Fibroblast of villous mesenchyme (primary cell): ENCODE results near the gene MILR1. TPM values are rescaled to one million over a fixed set of nuclear protein-coding genes. Genes with fewer than 3 reads are reported as not detected.
"Not testable (repeated sequence)": the region's sequence is repeated elsewhere in the genome, so short reads cannot be mapped to it uniquely, and the experiment has no call there.

Experiments used
- DNase-seq: peaks from one replicate; pipeline ENCODE4 v3.0.0-alpha.2; 2010; ENCODE audit warnings: low read depth
- H3K4me3 ChIP-seq: 2 replicates; pipeline ENCODE4 v1.5.1; 2011; ENCODE audit warnings: low read depth, mild to moderate bottlenecking, low read length
- CTCF ChIP-seq: IDR thresholded peaks from 2 replicates; pipeline ENCODE4 v1.5.1; 2012; ENCODE audit warnings: low read depth, mild to moderate bottlenecking, low read length; ENCODE audit not compliant: insufficient read depth
- total RNA-seq: library from RNA; depleted of rRNA; stranded (reverse); fragments of >200 nt; gene quantifications from 2 replicates; pipeline ENCODE4 v1.2.3, GENCODE V29; 2012

Gene MILR1
- total RNA-seq, 1 donor = 2.6 TPM

GRCh38 chr17:64459284-64459747 lies 10.4 kb downstream of the MILR1 start:
- H3K4me3 ChIP-seq = no peak overlapping the region
- DNase-seq = peak; percentile 44
- no peak for TF ChIP-seq CTCF

- not testable (repeated sequence) for DNase-seq, H3K4me3 ChIP-seq
These were observed 10.9 kb downstream of the MILR1 start for GRCh38 chr17:64459818-64460217.

- DNase-seq = peak; percentile 20
- TF ChIP-seq CTCF = no peak
- H3K4me3 ChIP-seq = no peak overlapping the region
These were observed 12.0 kb downstream of the MILR1 start for GRCh38 chr17:64460955-64461354.

GRCh38 chr17:64461788-64462187 lies 12.9 kb downstream of the MILR1 start:
- H3K4me3 ChIP-seq = no peak overlapping the region
- no peak for TF ChIP-seq CTCF
- no peak for DNase-seq

GRCh38 chr17:64466019-64466735 lies 17.3 kb downstream of the MILR1 start:
- DNase-seq = no peak
- no peak for TF ChIP-seq CTCF
- H3K4me3 ChIP-seq = no peak overlapping the region

- not testable (repeated sequence) for DNase-seq, H3K4me3 ChIP-seq
These were observed 17.9 kb downstream of the MILR1 start for GRCh38 chr17:64466834-64467233.

GRCh38 chr17:64470625-64471024 lies 21.7 kb downstream of the MILR1 start:
- no peak for TF ChIP-seq CTCF
- H3K4me3 ChIP-seq = no peak overlapping the region
- DNase-seq = no peak

- no peak for TF ChIP-seq CTCF
- H3K4me3 ChIP-seq = no peak overlapping the region
- DNase-seq = no peak
These were observed 22.5 kb downstream of the MILR1 start for GRCh38 chr17:64471440-64471839.
